Measurements from ENCODE around the gene TEX26.

The TEX26 gene

DNA sequence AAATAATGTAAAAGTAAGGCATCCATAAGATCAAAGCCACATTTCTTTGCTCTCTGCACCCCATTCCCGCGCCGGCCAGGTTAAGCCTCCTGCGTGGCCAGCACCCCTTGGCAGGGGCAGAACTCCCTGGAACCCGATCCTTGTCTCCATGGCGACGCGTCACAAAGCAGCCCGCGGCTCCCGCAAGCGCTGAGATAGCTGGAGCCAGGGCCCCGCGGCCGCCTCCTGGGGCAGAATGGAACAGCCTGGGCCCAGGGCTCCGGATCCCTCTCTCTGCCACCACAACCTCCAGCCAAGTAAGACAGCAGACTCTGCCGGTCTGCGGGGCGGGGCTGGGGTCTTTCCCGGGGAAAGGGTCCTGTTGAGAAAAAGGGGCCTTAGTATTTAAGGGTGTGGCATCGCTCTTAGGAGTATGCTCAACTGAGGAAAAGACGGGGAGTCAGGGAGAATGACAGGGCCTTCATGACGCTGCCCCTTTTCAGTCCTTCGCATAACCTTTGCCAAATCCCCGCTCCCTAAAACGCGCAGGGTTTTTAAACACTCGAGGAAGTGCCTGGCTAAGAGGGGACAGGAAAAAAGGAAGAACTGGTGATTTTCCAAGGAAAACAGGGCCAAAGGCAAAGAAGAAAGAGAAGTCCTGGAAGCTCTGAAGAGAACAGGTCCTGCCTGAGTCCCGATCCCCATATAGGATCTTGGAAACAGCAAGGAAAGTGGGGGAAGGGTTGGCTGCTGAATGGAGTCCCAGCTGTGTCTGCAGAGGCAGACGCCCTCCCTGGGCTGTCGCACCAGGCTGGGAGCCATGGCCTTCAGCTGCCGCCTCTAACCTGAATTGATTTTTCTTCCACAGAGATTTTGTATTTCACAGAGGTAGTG, at the start of gene TEX26:
Gene TEX26 (plus strand): TSS at position 176 of the 873 bp plus-strand sequence. CDS start 60 bp downstream, at position 236.
- no peak for DNase-seq (ENCODE audit: low spot score)

DNA sequence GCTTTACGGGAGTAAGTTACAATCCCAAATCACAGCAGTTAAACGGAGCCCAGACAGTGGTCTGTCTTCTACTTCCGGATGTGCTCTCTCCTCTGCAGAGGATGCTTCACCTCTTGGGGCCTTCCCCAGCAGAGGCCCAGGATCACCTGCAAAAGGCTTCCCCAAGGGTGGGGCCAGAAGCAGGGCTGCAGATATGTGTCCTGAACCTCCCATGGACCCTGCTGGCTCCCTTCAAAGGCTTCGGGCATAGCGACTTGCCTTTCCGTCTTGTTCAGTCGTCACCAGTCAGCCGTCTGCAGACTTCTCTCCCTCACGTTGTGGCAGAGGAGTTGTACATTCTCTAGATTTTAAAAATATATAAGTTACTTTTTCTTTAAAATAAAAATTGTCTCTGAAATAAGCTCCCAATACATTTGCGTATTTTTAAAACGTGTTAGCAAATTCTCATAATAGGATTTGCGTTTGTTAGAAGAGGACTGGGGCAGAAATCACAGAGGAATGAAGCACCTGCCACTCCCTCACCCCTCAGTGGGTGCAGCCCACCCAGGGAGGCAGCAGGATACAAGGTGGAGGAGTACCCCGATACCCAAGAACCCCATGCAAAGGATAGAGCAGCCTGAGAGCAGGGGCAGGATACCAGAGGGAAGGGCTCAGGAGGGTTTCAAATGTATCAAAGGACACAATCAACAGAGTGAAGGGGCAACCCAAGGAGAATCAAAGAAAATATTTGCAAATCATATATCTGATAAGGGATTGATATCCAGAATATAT, 49.3 kb upstream of the TEX26 start:
- no peak for DNase-seq (ENCODE audit: low spot score)

DNA sequence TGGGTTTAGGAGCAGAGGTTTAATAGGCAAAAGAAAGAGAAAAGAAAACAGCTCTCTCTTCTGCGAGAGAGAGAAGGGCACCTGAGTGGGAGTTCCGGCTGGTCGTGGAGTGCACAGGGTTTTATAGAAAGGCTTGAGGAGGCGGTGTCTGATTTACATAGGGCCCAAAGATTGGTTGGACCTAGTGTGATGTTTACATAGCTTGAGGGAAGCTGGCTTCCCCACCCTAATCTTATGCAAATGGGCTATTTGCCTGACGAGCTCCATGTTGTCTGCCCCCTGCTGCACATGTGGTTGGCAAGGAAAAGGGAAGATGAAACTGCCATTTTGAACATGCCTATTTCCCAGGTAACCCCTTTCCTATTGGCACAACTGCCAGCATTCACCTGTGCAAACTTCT, 47.9 kb upstream of the TEX26 start:
- no peak for DNase-seq (ENCODE audit: low spot score)

DNA sequence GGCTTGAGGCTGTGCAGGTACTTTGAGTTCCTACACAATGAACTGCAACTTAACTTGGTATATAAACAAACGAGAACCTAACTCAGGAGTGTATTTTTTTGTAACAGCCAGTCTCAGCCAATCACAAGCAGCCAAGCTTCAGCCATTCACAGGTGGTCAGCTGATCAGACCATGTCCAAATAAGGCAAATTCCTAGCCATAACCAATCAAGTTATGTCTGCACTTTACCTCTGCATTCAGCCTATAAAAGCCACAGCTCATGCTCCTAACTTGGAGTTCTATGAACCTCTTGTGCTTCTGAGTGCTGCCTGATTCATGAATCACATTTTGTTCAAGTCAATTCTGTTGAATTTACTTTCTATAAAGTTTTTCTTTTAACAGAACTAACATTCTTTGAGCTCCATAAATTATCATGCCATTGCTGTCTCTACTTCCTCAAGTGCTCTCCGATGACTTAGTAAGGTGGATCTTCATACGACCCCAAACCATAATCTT, 43.2 kb upstream of the TEX26 start:
- no peak for DNase-seq (ENCODE audit: low spot score)

DNA sequence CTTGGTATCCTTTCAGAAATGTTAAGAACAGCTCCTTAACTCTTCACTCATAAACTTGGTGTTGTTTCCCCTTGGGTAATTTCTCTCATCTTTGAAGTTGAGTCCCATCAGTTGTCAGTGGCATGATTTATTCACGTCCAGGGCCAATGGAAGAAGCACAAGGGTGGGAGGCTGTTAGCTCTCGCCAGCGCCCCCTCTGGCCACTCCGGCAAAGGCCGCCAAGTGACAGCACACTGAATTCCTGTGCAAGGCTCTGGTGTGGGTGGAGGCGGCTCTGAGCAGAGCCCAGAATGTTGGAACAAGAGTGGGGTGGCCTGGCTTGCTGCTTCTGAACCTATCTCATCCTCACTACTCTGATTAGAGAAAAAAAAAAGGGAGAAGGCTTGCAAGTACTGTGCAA, 39.5 kb upstream of the TEX26 start:
- DNase-seq (ENCODE audit: low spot score) = no peak

DNA sequence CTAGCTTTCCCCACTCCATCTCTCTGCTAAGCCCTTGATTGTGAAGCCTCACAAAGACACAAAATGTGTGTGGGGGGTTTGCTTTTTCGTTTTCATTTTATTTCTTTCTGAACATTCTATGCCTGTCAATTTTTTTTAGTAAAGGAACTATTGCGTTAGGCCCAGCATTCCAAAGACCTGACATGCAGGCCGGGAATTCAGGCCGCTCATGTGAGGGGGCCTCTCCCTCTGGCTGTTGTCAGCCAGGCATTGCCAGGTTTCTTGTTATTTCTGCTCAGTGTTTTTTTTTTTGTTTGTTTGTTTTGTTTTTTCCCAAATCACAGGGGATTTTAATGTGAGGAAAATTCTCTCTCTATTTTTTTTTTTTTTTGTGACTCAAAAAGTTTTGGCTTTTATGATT, 36.7 kb upstream of the TEX26 start:
- DNase-seq (ENCODE audit: low spot score) = no peak

DNA sequence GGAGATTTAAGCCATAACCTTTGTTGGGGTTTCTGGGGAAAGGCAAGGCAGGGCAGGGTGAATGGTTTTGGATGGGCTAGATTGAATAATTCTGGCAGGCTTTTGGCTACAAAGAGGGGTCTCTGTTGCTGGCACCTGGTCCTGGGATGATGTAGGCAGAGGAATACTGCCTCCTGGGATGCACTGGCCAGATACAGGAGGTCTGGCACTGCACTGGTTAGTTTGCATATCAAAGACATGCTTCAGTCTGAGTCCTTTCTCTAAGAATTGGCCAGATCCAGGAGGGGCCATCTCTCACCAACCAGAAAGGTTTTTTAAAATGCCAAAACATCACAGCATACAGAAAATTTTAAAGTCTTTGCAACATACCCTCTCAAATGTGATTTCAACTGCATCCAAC, 34.4 kb upstream of the TEX26 start:
- DNase-seq (ENCODE audit: low spot score) = no peak

DNA sequence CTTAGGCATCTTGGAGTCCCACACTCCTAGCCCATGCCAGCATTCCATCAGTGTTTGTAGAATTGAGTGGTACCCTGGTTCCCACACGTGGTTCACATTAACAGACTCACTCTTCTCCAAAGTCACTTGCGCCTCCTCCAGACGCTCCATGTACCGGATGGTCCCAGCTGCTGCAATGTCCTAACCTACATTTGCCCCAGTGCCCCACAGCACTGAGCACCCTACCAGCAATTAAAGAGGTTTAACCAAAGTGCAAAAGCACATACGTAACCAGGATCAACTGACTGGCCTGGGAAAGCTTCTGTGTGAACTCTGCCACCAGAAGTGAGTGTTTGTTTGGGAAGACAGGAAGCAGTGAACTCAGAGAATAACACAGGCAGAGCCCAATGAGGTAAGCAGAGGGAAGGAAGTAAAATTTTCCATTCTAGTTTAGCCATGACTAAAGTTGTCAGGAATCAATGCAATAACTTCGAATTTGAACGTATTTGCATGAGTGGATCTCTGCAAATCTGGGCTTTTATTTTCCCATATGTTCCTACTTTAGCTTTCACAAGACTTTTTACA, 33.7 kb upstream of the TEX26 start:
- no peak for DNase-seq (ENCODE audit: low spot score)

DNA sequence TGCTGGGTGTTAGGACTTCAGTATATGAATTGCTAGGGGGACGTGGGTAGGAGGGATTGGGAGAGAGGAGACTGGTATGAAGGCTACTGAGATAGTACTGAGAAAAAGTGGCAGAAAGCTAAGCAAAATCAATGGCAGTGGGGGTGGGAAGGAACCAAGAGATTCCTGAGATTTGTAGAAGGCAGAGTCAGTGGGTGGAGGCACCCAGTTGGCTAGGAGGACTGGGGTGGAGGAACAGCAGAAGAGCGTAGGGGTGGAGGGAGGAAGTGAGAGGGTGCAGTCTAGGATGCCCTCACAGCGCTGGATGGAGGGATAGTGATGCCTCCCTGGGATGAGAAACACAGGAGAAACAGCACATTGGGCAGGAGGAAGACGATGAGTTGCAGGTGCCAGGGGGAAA, 32.0 kb upstream of the TEX26 start:
- DNase-seq (ENCODE audit: low spot score) = no peak

DNA sequence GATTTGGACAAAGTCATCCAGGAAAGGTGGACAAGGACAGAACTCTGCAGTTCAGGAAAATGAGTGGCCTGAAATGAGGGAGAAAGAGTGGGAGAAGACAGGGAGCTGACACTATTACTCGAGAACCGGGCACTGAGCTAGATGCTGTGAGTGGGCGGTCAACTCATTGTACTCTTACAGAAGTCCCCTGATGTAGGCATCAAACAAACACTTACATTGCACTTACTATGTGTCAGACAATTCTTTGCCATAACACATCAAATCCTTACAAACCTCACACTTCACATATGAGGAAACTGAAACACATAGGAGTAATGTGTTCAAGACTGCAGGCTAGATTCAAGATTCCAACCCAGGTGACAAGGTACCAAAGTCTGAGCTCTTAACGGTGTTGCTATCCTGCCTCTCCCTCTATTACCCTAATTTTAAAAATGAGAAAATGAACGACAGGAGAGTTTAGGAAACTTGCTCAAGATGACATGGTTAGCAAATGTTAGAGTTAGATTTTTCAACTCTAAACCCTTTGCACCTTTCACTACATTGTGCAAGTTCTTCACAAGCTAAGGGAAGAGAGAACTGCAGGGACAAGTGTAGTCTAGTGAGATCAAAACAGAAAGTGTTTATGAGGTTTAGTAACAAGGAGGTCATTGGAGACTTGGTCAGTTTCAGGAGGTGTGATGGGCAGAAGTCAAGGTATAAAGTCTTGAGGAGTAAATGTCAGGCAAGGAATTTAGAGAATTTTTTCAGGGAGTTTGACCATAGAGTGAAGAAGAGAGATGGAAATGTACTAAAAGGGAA, 31.3 kb upstream of the TEX26 start:
- DNase-seq (ENCODE audit: low spot score) = no peak

DNA sequence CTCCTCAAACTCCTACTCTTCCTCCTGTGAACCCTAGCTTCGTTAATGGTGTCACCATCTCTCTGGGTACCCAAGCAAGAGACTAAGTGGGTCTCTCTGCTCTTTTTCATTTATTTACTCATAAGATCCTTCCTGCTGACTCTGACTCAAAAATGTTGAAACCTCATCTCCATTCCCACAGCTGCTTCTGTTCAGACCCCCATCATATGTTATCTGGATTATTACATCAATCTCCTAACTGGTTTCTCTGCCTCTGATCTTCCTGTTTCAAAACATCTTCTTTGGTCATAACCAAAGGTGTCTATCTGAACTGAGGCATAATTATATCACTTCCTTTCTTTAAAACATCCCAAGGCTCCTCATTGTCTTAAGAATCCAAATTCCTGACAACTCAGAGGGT, 28.4 kb upstream of the TEX26 start:
- DNase-seq (ENCODE audit: low spot score) = no peak

DNA sequence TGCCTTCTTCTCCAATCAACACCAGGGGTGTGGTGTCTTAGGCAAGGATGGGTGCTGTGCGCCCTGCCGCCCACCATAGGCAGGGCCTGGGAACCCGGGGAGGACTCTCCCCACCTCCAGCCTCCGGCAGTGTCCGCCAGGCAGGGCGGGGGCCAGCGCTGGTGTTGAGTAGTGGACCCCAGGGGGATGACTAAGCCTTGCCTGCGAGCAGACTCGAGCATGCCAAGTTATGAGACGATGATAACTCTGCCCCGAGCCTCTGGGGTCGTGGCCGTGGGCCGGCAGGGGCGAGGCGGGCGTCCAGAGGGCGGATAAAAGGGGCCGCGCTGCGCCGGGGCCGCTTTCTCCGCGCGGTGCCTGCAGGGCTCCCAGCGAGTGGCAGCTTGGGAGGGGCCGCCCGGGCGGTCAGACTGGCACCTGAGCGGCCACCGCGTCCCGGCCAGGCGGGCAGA, 26.5 kb upstream of the TEX26 start, which contains the start of gene MEDAG:
Gene MEDAG (plus strand): TSS at position 340 of the 452 bp plus-strand sequence. CDS start 245 bp downstream, outside the sequence.
- no peak for DNase-seq (ENCODE audit: low spot score)

DNA sequence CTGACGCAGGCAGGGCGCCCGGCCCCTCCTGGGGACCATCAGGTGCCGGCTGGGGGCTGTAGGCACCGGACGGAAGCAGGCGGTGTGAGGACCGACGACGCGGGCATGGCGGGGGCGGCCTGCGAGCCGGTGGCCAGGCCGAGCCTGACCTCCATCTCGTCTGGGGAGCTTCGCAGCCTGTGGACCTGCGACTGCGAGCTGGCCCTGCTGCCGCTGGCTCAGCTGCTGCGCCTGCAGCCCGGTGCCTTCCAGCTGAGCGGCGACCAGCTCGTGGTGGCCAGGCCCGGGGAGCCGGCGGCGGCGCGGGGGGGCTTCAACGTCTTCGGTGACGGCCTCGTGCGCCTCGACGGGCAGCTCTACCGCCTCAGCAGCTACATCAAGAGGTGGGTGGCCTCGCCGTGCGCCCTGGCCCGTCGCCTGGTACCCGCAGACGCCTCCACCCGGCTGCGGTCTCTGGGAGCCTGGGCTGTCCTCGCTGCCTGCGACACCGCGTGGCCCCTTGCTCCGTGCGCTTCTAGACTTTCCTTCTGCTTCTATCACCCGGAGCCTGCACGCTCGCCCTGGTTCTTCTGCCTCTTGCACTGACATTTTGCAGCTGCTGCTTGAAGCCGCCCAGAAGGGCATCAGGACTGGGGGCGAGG, 25.9 kb upstream of the TEX26 start:
- DNase-seq (ENCODE audit: low spot score) = no peak

DNA sequence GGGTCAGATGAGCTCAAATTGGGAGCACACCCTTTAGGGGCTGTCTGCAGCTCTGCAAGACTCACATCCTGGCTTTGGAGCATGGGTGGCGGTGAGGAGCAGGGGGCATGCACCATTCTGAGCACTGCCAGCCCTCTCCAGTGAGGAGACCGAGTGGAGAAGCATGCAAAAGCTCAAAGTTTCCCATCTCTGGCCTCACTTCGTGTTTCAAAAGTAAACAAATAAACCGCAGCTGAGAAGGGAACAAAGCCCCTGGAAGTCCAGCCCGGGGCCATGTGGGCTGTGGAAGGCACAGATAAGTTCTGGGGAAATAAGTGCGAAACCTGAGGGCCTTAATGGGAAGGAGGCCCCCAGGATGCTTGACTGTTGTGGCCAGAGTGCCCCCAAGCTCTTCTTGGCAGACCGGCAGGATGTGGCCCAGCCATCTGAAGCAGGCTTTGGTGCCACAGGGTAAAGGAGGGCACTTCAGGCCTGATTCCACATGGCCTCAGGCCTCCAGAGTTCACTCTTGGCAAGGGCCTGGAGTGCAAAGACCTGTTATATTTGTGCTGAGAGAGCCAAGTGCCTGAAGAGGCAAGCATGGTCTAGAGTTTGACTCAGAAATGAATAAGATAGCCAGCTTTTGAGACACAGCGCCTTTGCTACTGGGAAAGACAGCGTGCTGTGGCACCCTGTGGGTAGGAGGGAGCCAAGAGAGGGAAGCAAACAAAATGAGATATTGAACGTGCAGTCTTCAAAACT, 25.2 kb upstream of the TEX26 start:
- DNase-seq (ENCODE audit: low spot score) = no peak

DNA sequence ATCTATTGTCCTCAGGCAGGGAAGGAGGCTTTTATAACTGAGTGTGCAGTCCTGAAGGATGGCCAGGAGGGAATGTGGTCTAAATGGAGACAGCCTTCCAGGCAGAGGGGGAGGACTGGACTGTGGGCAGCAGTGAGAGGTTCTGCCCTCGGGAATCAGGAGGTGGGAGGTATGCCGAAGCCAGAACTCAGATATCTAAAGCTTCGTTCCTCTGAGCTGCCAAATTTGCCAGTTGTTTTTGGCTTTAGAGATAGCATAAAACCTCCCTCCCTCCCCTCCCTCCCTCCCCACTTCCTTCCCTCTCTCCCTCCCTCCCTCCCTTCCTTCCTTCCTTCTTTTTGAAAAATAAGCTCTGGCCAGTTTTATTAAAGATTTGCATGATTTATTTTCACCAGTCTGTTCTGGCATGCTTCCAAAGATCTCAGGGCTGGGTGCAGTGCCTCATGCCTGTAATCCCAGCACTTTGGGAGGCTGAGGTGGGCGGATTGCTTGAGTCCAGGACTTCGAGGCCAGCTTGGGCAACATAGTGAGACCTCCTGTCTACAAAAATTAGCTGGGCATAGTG, 24.0 kb upstream of the TEX26 start:
- no peak for DNase-seq (ENCODE audit: low spot score)

DNA sequence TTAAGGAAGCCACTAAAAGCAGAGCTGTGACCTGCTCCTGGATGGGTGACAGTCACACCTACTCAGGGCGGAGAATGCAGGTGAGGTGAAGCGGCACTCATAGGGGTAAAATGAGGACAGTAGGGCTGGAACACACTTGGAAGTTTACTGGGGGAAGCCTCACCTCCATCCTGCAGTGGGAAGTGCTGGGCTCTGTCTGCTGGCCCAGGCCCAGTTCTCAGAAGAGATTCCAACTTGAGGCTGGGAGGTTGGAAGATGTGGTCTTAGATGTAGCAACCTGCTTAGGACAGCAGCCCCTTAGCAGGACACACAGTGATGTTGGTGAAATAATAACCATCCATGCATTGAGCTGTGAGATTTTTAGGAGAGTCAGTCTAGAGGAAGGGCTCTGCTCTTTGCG, 21.8 kb upstream of the TEX26 start:
- DNase-seq (ENCODE audit: low spot score) = no peak

DNA sequence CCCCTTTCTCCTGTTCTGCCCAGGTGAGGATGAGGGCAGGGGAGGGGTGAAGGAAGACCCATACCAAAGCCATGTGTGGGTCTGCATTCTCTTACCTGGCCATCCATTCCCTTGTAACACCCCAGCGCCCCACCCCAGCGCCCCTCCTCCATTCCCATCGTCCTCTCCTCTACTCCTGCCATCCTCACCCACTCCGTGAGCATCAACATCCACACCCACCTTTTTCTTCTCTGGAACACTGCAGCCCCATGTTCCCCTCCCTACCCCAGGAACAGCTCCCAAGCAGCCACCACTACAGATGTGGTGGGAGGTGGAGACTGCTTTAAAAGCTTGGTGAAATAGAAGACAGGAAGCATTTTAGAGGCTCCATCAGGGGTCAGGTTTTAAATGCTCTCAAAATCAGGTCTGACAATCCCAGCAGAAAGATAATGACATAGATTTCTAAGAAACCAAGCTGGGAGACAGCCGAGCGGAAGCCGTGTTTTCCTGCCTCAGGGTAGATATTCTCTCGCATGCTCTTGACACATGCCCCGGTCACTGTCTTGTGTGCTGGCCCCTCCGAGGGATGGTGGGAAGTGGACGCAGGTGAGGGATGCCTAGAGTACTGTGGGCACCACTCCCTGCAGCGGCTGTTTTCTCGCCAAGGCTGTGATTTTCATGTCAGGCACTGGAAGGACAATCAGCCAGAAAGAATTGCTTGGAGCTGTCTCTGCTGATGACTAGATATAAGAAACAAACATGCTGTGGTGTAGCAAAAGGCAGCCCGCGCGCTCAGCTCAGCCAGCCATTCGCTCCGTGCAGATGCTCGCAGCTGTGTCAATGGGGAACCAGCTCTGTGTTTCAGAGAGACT, 16.5 kb upstream of the TEX26 start:
- DNase-seq (ENCODE audit: low spot score) = no peak

DNA sequence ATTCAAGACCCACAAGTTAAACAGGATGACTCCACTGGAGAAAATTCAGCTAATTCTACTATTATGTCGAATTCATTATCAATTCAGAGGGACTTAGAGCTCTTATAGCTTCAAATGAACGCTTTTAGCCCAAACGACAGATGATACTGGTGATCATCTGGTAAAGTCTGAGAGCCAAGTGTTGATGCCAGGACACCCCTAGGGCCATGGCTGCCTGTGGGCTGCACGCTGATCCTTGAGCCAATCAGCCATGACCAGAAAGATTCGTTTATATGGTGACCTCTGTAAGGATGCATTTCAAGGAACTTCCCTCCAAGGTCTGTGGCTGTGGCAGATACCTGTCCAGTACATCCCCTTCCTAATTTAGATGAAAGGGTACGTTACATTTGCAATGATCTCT, 15.5 kb upstream of the TEX26 start:
- DNase-seq (ENCODE audit: low spot score) = no peak

All from hematopoietic multipotent progenitor cell treated with erythropoietin and hydrocortisone succinate and interleukin-3 and kit ligand, for 17 days (in vitro differentiated cells).